HG03457 (cell line): Measurements from ENCODE around the gene NR6A1.

Experiments used
- ATAC-seq: cut with Tn5 transposase; IDR thresholded peaks from one replicate; pipeline ENCODE4 v1.9.1; 2021; ENCODE audit warnings: moderate number of reproducible peaks; ENCODE audit not compliant: unreplicated experiment

NR6A1 gene

DNA sequence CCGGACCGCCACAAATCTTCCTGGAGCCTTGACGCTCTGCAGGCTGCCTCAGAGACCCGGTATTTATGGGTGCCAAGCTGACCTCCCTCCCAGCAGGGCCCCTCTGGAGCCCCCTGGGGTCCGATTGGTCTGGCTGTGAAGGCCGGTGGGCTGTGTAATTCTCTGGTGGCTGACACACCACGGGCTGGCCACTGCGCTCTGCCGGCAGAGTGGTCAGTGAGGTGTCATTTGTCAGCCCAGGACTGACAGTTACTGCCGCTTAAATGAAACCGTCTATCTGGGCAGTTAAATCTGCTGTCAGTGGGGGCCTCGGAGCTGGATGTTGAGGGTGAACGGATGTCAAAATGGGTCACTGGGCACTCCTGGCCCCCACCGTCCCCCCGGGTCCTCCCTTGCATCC is 274.6 kb downstream of the NR6A1 start:
- no peak for ATAC-seq

DNA sequence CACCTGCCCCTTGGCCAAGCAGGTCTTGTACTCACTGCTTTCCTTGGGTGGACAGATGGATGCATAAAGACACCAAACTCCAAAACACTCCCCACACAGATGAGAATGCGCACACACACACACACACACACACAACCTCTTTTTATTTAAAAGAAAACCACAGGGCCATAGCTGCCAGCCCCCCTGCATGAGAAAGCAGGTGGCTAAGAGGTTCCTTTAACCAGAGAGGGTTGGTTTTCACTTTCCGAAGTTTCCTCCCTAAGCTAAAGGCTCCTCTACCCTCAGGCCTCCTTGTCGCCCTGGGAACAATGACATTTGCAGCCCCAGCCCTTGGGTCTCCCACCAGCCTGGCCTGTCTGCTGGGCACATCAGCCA is 275.0 kb downstream of the NR6A1 start:
- no peak for ATAC-seq

GRCh38 chr9:124495126-124496074 is 275.7 kb downstream of the NR6A1 start:
- ATAC-seq: no peak

DNA sequence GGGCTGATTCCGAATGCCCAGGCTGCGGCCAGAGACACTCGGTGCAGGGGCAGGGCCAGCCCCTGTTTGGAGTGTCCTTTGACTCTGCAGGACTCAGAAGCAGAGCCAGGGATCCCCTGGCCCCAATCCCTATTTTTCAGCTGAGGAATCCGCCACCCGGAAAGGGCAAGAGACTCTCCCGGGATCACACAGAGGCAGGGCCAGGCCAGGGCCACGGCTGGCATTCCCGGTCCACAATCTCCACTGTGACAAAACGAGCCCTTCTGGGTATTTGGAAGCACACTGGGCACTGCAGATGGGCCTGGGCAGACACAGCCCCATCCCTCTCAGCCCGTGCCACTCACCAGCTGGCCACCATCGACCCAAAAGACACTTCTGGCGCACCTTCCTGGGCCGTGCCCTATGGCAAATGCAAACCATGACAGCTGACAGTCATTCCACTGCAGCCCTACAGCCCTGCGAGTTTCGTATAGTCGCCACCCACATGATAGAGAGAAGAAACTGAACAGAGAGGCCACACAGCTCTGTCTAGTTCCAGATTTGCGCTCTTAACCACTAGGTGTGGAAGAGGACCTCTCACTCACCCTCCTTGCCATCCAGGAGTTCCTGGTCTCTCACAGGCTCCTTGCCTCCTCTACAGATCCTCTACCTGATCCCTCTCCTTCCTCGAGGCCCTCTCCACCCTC is 277.2 kb downstream of the NR6A1 start:
- no peak for ATAC-seq

GRCh38 chr9:124493218-124493617 is 277.9 kb downstream of the NR6A1 start:
- no peak for ATAC-seq

DNA sequence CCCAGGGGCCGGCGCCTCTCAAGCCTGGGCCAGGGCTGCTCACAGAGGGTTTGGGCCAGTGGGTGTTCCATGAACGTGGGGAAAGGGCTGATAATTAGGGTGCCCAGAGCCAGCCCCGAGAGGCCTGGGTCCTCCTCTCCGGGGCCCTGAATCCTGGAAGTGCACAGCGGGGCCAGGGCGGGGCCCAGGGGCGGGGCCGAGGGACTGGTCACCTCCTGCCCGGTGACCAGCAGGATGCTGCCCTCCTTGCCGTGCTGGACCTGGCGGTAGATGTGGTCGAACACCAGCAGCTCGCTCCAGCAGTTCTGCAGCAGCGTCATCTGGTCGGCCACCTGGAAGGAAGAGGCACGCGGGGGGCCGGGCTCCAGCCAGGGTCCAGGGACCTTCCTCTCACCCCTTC is 278.3 kb downstream of the NR6A1 start:
- ATAC-seq: no peak

DNA sequence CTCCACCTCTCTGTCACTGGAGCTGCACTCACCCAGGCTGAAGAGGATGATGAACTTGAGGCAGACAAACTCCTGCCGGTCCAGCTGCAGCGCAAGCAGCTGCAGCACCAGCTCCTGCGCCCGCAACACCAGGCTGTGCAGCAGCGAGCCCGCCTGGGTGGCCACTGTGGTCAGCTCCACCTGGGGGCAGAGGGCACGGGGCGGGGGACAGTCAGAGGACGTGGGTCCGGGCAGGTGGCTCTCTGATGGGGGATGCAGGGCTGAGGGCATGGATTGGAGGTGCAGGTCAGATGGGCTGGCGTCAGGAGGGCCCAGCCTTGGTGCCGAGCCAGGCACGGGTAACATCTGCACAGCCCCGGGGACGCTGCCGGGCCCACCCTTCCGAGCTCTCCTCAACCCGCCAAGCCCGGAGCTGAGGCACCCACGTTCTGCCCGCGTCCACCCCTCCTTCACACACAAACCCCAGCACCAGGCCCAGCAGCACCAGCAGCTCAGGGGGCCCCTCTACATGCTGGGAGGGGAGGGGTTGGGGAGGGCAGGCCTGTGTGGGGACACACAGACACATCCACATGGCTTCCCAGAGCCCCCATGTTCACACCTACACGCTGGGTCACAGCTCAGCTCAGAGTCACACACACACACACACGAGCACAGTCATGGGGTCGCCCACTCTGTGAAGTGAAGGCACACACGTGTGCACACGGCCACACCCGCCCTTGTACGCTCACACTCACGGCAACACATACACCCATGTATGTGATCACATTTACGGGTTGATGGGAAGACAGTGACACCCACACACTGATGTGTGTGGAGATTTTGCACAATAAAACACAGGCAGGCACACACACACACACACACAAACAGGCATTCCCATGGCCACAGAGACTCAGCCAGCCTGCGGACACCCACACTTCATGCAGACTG is 279.8 kb downstream of the NR6A1 start:
- ATAC-seq: no peak

DNA sequence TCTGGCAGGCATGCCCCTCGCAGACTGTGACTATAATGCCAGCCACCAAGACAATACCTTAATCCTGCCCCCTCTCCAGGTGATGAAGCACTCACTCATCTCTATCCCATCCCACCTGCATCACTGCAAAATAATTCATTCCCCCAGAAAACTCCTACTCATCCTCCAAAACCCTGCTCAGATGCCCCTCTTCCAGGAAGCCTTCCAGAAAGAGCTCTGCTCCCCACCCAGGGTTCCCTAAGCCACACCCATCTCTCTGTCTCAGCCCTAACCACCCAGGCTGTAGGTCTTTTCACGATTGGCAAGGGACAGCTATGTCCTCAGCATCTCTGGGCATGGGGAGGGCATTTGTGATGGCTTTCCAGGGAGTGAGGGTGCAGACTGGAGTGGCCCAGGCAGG is 281.1 kb downstream of the NR6A1 start:
- ATAC-seq: no peak

DNA sequence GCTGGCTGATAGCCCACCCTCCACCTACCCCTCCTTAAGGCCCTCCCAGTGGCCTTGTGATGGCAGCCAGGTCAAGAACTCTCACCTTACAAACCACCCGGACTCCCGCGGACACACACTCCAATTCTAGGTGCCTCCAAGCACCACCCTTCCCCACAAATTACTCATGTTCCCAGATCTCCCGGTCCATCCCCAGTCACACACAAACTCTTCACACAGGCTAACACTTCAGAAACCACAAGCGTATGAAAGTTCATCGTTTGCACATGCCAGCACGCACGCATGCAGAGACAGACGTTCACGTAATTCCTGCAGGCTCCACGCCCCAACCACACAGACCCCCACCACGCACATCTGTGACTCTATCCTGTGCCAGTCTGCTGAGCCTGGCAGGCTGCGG is 281.9 kb downstream of the NR6A1 start:
- no peak for ATAC-seq

DNA sequence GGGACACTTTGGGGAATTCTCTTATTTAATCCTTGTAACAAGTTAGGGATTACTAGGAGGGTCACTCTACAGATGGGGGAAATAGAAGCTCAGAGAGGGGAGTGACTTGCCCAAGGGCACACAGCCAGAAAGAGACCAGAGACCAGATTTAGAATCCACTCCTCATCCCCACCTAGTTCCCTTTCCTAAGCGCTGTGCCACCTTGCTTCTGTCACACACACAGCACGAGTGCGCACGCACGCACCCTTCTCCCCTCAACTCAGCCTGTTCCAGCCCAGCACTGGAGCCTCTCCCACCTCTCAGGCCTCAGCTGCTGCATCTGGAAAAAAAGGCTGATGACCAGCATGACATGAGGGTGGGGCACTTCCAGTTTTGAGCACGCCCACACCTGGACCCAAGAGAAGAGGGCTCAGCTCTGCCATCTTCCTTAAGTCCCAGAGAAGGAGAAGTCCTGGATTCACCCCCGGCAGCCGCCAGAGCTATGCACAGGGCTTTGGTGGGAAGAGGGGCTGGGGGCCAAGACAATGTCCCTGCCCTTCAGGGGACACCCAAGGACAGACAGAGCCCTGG is 282.4 kb downstream of the NR6A1 start:
- ATAC-seq: no peak

DNA sequence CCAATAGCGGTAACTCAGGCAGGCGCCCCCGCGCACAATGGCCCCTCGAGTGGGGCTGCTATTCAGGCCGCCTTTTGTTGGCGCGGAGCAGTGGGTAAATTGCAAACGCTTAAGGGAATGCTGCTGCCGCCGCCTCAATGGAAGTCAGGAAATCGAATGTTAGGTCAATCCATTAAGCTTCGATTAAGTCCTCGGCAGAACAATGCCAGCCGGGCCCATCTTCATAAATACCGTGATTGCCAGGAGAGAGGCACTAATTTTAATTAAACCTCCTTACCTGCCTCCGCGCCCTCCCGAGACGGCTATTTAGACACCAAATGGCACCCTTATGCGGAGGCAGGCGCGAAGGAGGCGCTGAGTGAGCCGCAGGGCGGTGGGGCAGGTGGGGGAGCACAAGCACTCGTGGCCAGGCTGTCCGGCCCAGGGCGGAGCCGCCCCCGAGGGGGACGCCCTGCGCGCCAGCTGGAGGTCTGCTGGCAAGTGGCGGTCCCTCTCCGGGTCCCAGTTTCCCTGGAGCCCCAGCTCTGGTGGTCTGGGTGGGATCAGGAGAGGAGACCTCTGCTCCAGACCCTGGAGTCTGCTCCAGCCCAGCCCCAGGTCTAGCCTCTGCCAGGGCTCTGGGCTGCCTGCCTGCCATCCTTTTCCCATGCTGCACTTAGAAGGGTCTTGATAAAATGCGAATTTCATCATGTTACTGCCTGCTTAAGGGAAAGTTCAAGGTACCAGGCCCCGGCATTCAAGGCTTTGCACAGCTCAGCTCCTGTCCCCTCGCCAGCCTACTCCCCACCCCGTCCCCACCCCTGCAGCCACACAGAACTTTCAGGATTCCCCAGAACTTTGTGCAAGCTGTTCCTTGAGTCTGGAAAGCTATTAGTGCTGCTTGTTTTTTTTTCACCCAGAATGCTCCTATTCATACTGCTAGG is 283.6 kb downstream of the NR6A1 start:
- ATAC-seq: no peak

- ATAC-seq: no peak
Measured at GRCh38 chr9:124486778-124487259, 284.3 kb downstream of the NR6A1 start.

GRCh38 chr9:124485936-124486335 is 285.2 kb downstream of the NR6A1 start:
- no peak for ATAC-seq

DNA sequence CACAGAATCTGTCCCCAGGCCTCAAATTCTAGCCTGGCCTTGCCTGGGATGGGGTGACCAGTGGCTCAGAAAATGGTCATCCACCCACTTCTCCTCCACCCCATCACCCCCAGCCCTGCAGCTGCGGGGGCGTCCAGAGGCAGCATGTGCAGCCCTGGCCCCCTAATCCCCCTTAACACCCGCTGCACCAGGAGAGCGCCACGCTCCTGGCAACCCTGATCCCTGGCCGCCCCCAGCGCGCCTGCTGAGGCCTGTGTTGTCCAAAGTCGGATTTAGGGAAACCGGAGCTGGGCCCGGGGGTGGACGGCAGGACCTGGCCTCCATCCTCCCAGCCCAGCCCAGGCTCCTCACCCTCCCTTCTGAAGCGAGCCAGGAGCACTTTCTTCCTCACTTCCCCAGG is 285.9 kb downstream of the NR6A1 start:
- no peak for ATAC-seq

- no peak for ATAC-seq
Measured at GRCh38 chr9:124483481-124483880, 287.6 kb downstream of the NR6A1 start.

DNA sequence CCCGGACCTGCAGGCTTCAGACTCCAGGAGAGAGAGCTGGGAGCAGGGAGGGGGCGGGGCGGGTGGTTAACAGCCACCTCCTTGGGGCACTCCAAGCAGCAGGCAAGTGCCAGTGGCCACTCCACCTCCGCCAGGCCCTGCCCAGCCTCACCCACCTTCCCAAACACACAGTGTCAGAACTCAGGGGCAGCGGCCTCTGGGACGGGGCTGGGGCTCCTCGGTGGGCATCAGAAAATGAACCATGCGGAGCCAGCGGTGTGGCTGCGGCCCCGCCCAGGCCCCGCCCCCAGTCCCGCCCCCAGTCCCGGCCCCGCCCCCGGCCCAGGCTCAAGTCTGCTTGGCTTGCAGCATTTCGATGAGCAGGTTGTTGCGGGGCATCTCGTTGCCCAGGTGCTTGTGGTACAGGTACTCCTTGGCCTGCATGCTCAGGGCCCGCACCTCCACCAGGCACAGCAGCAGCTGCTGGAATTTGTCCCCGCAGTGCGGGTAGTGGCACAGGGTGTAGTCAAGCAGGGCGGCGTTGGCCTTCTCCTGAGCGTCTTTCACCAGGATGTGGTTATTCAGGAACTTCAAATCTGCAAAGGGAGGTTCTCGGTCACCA is 288.6 kb downstream of the NR6A1 start:
- no peak for ATAC-seq

DNA sequence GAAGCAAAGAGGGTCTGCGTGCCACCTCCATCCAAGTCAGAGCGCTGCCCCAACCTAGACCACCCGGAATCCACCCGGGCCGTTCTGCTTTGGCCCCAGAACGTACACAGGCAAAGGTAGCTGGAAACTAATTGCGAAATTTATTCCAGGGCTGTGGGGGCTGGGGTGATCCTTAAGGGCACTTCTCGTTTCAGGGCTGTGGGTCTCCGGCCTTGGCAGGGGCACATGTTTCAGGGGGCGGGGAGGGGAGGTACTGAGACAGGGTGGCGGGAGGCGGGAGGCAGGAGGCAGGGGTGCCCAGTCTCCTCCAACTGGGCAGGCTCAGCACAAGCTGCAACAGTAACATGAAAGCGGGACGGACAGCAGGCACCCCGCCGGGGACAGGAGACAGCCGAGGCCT is 290.0 kb downstream of the NR6A1 start:
- no peak for ATAC-seq

GRCh38 chr9:124480621-124480981 is 290.5 kb downstream of the NR6A1 start:
- ATAC-seq: no peak

GRCh38 chr9:124479947-124480620 is 291.0 kb downstream of the NR6A1 start:
- no peak for ATAC-seq
